HepG2 (cell line): ENCODE data around the gene IL6ST. TPM values are rescaled to one million over a fixed set of nuclear protein-coding genes. Genes with fewer than 3 reads are reported as not detected.

Experiments used
- ARNTL ChIP-seq: sonication (generic); formaldehyde crosslinking; IDR thresholded peaks from 2 replicates; pipeline ENCODE4 v1.4.0; 2020; ENCODE audit warnings: mild to moderate bottlenecking, missing genetic modification reagents
- BHLHE40 ChIP-seq: IDR thresholded peaks from 2 replicates; pipeline ENCODE4 v1.6.1; 2011; ENCODE audit warnings: low read length, improper control_type of control experiment
- CBX1 ChIP-seq: IDR thresholded peaks from one replicate; pipeline ENCODE4 v1.6.1; 2016; ENCODE audit warnings: antibody characterized with exemption, low read depth
- CBX5 ChIP-seq: sonication (generic); formaldehyde crosslinking; IDR thresholded peaks from 2 replicates; pipeline ENCODE4 v1.4.0; 2020; ENCODE audit warnings: missing genetic modification reagents, borderline replicate concordance
- ETV6 ChIP-seq: sonication (generic); formaldehyde crosslinking; conservative IDR thresholded peaks from 2 replicates; pipeline ENCODE4 v1.4.0; 2020; ENCODE audit warnings: missing genetic modification reagents
- HNRNPUL1 ChIP-seq: fragments of 200-400 bp; formaldehyde crosslinking; IDR thresholded peaks from 2 replicates; pipeline ENCODE4 v1.6.1; 2017; ENCODE audit warnings: low read depth, mild to moderate bottlenecking, low read length, moderate library complexity
- KLF12 ChIP-seq: sonication (generic); formaldehyde crosslinking; IDR thresholded peaks from 2 replicates; pipeline ENCODE4 v1.4.0; 2020; ENCODE audit warnings: missing genetic modification reagents, borderline replicate concordance
- MTF1 ChIP-seq: sonication (generic); formaldehyde crosslinking; IDR thresholded peaks from 2 replicates; pipeline ENCODE4 v1.5.0; 2020; ENCODE audit warnings: missing genetic modification reagents
- NCOR1 ChIP-seq: fragments of 200-600 bp; sonication (generic); IDR thresholded peaks from 2 replicates; pipeline ENCODE4 v1.7.0; 2017; ENCODE audit warnings: antibody characterized with exemption, low read length, borderline replicate concordance
- NFKB2 ChIP-seq: sonication (generic); formaldehyde crosslinking; IDR thresholded peaks from 2 replicates; pipeline ENCODE4 v1.4.0; 2020; ENCODE audit warnings: missing genetic modification reagents, borderline replicate concordance
- NKX3-1 ChIP-seq: sonication (generic); formaldehyde crosslinking; IDR thresholded peaks from 2 replicates; pipeline ENCODE4 v1.5.0; 2020; ENCODE audit warnings: missing genetic modification reagents
- SALL1 ChIP-seq: sonication (generic); formaldehyde crosslinking; IDR thresholded peaks from 2 replicates; pipeline ENCODE4 v1.8.0; 2022; ENCODE audit warnings: mild to moderate bottlenecking, missing genetic modification reagents
- SRF ChIP-seq: IDR thresholded peaks from 2 replicates; pipeline ENCODE4 v1.6.1; 2011; ENCODE audit warnings: mild to moderate bottlenecking, low read depth, low read length, moderate library complexity
- SSRP1 ChIP-seq: IDR thresholded peaks from 2 replicates; pipeline ENCODE4 v1.6.1; 2016; ENCODE audit warnings: control low read depth
- ZBTB7B ChIP-seq: sonication (generic); formaldehyde crosslinking; IDR thresholded peaks from 2 replicates; pipeline ENCODE4 v1.4.0; 2020; ENCODE audit warnings: missing genetic modification reagents
- ZNF234 ChIP-seq: sonication (generic); formaldehyde crosslinking; conservative IDR thresholded peaks from 2 replicates; pipeline ENCODE4 v1.5.1; 2020; ENCODE audit warnings: mild to moderate bottlenecking, missing genetic modification reagents
- ZNF484 ChIP-seq: sonication (generic); formaldehyde crosslinking; IDR thresholded peaks from 2 replicates; pipeline ENCODE4 v1.5.1; 2020; ENCODE audit warnings: mild to moderate bottlenecking, low read depth, missing genetic modification reagents, borderline replicate concordance
- ZNF543 ChIP-seq: sonication (generic); formaldehyde crosslinking; IDR thresholded peaks from 2 replicates; pipeline ENCODE4 v1.4.0; 2020; ENCODE audit warnings: mild to moderate bottlenecking, missing genetic modification reagents
- ZNF782 ChIP-seq: sonication (generic); formaldehyde crosslinking; IDR thresholded peaks from 2 replicates; pipeline ENCODE4 v1.4.0; 2020; ENCODE audit warnings: missing genetic modification reagents, mild to moderate bottlenecking, borderline replicate concordance
- ZZZ3 ChIP-seq: sonication (generic); formaldehyde crosslinking; IDR thresholded peaks from 2 replicates; pipeline ENCODE4 v1.4.0; 2020; ENCODE audit warnings: missing genetic modification reagents, mild to moderate bottlenecking, borderline replicate concordance
- polyA plus RNA-seq, 8 experiments: library from polyadenylated mRNA; depleted of rRNA in 3 of 8; stranded (reverse) in 7 of 8; unstranded in 1 of 8; fragments of >200 nt; fragmentation: Illumina TruSeq in 4 of 8; extraction: Trizol in 4 of 8; gene quantifications; 2 replicates each; pipeline versions ENCODE4 v1.2.1 to v1.2.3, GENCODE V29; 2011 to 2016; ENCODE audit warnings: low read depth in 4 of 8, missing spikeins in 1 of 8, mixed read lengths in 1 of 8; ENCODE audit not compliant: insufficient read depth in 1 of 8
- total RNA-seq, 5 experiments: library from RNA; depleted of rRNA; stranded (reverse); fragments of >200 nt; fragmentation: Illumina TruSeq; extraction: Trizol; gene quantifications; 2 replicates each; pipeline ENCODE4 v1.2.3, GENCODE V29; 2016; ENCODE audit warnings: low read depth in 1 of 5
- TF ChIP-seq, protein P1 (sequence below): sonication (generic); formaldehyde crosslinking; IDR thresholded peaks from 2 replicates; pipeline ENCODE4 v1.4.0; 2020; ENCODE audit warnings: missing genetic modification reagents
- TF ChIP-seq, protein P2 (sequence below): sonication (generic); formaldehyde crosslinking; IDR thresholded peaks from 2 replicates; pipeline ENCODE4 v1.4.0; 2020; ENCODE audit warnings: mild to moderate bottlenecking, missing genetic modification reagents
- TF ChIP-seq, protein P3 (sequence below): sonication (generic); formaldehyde crosslinking; conservative IDR thresholded peaks from 2 replicates; pipeline ENCODE4 v1.5.0; 2020; ENCODE audit warnings: missing genetic modification reagents
- TF ChIP-seq, protein P4 (sequence below): sonication (generic); formaldehyde crosslinking; IDR thresholded peaks from 2 replicates; pipeline ENCODE4 v1.8.1; 2023; ENCODE audit warnings: mild to moderate bottlenecking, inconsistent platforms, moderate library complexity, missing genetic modification reagents, borderline replicate concordance
- TF ChIP-seq, protein P5 (sequence below): sonication (generic); formaldehyde crosslinking; IDR thresholded peaks from 2 replicates; pipeline ENCODE4 v1.8.1; 2023; ENCODE audit warnings: missing genetic modification reagents, inconsistent platforms, borderline replicate concordance

The IL6ST gene
- total and polyA plus RNA-seq, 2 of the 13 experiments (the other 11 are each of a cell fraction or from before 2014, with no cell fraction given): 66.6 to 166 TPM

DNA sequence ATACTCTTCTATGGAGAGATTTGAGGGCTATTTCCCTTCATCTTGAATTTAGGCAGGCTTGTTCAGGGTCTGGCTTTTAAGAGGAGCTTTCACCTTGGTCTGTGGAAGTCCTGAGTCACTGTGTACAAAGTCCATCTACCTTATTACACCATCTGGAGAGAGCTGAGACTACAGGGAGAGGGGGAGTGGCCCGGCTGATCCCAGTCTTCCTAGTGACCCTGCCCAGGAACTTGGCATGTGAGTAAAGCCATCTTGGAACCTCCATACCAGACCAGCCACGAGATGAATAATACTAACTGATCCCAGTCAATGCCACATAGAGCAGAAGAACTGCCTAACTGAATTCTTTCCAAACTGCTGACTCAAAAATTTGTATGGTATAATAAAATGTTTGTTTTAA, 8.4 kb upstream of the IL6ST start (continued):
- TF ChIP-seq ZNF543 (CRISPR knock-in tag) (no peak), NCOR1 (peak; percentile 58; the same call in 1 of the 2 replicates), SRF (no peak), SALL1 (CRISPR knock-in tag) (peak; percentile 55; the same call in 1 of the 2 replicates), HNRNPUL1 (no peak), ZNF782 (CRISPR knock-in tag) (no peak), ZNF234 (no peak), BHLHE40 (no peak), NFKB2 (CRISPR knock-in tag) (no peak), ZZZ3 (CRISPR knock-in tag) (no peak), ZBTB7B (CRISPR knock-in tag) (no peak), MTF1 (CRISPR knock-in tag) (no peak), CBX1 (no peak), ARNTL (CRISPR knock-in tag) (no peak), NKX3-1 (CRISPR knock-in tag) (no peak), ETV6 (CRISPR knock-in tag) (no peak), SSRP1 (CRISPR knock-in tag) (no peak), ZNF484 (CRISPR knock-in tag) (no peak), CBX5 (no peak; the same call in 1 of the 2 replicates), KLF12 (no peak)
- TF ChIP-seq, protein P1, sequence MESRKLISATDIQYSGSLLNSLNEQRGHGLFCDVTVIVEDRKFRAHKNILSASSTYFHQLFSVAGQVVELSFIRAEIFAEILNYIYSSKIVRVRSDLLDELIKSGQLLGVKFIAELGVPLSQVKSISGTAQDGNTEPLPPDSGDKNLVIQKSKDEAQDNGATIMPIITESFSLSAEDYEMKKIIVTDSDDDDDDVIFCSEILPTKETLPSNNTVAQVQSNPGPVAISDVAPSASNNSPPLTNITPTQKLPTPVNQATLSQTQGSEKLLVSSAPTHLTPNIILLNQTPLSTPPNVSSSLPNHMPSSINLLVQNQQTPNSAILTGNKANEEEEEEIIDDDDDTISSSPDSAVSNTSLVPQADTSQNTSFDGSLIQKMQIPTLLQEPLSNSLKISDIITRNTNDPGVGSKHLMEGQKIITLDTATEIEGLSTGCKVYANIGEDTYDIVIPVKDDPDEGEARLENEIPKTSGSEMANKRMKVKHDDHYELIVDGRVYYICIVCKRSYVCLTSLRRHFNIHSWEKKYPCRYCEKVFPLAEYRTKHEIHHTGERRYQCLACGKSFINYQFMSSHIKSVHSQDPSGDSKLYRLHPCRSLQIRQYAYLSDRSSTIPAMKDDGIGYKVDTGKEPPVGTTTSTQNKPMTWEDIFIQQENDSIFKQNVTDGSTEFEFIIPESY (CRISPR knock-in tag): no peak
- TF ChIP-seq, protein P2, sequence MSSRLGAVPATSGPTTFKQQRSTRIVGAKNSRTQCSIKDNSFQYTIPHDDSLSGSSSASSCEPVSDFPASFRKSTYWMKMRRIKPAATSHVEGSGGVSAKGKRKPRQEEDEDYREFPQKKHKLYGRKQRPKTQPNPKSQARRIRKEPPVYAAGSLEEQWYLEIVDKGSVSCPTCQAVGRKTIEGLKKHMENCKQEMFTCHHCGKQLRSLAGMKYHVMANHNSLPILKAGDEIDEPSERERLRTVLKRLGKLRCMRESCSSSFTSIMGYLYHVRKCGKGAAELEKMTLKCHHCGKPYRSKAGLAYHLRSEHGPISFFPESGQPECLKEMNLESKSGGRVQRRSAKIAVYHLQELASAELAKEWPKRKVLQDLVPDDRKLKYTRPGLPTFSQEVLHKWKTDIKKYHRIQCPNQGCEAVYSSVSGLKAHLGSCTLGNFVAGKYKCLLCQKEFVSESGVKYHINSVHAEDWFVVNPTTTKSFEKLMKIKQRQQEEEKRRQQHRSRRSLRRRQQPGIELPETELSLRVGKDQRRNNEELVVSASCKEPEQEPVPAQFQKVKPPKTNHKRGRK: no peak
- TF ChIP-seq, protein P3, sequence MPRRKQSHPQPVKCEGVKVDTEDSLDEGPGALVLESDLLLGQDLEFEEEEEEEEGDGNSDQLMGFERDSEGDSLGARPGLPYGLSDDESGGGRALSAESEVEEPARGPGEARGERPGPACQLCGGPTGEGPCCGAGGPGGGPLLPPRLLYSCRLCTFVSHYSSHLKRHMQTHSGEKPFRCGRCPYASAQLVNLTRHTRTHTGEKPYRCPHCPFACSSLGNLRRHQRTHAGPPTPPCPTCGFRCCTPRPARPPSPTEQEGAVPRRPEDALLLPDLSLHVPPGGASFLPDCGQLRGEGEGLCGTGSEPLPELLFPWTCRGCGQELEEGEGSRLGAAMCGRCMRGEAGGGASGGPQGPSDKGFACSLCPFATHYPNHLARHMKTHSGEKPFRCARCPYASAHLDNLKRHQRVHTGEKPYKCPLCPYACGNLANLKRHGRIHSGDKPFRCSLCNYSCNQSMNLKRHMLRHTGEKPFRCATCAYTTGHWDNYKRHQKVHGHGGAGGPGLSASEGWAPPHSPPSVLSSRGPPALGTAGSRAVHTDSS (CRISPR knock-in tag): no peak
- TF ChIP-seq, protein P4, sequence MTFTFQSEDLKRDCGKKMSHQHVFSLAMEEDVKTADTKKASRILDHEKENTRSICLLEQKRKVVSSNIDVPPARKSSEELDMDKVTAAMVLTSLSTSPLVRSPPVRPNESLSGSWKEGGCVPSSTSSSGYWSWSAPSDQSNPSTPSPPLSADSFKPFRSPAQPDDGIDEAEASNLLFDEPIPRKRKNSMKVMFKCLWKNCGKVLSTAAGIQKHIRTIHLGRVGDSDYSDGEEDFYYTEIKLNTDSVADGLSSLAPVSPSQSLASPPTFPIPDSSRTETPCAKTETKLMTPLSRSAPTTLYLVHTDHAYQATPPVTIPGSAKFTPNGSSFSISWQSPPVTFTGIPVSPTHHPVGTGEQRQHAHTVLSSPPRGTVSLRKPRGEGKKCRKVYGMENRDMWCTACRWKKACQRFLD (CRISPR knock-in tag): no peak
- TF ChIP-seq, protein P5, sequence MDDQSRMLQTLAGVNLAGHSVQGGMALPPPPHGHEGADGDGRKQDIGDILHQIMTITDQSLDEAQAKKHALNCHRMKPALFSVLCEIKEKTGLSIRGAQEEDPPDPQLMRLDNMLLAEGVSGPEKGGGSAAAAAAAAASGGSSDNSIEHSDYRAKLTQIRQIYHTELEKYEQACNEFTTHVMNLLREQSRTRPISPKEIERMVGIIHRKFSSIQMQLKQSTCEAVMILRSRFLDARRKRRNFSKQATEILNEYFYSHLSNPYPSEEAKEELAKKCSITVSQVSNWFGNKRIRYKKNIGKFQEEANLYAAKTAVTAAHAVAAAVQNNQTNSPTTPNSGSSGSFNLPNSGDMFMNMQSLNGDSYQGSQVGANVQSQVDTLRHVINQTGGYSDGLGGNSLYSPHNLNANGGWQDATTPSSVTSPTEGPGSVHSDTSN (CRISPR knock-in tag): no peak
